Astrocyte (in vitro differentiated cells and primary cell): ENCODE measurements around the gene ARTN. TPM values are rescaled to one million over a fixed set of nuclear protein-coding genes. Genes with fewer than 3 reads are reported as not detected.

Experiments used
- DNase-seq: peaks from one replicate; pipeline ENCODE4 v3.0.0-alpha.2; 2010; ENCODE audit warnings: low read depth
- FAIRE-seq: peaks from 2 replicates; lab custom pipeline; 2011; peaks lifted over from hg19 to GRCh38; lab: Jason Lieb, UNC
- H2AFZ ChIP-seq: 2 replicates; pipeline ENCODE4 v1.6.0; 2012; ENCODE audit warnings: low read depth, low read length, inconsistent platforms
- H3K27ac ChIP-seq: 2 replicates; pipeline ENCODE4 v1.5.1; 2011; ENCODE audit warnings: low read depth, low read length, inconsistent platforms
- H3K27me3 ChIP-seq: 2 replicates; pipeline ENCODE4 v1.6.0; 2011; ENCODE audit warnings: low read length, inconsistent platforms; ENCODE audit not compliant: insufficient read depth
- H3K36me3 ChIP-seq: 2 replicates; pipeline ENCODE4 v1.5.1; 2011; ENCODE audit warnings: low read length, inconsistent platforms; ENCODE audit not compliant: insufficient read depth
- H3K4me1 ChIP-seq: 2 replicates; pipeline ENCODE4 v1.5.1; 2011; ENCODE audit warnings: low read length, inconsistent platforms; ENCODE audit not compliant: insufficient read depth
- H3K4me2 ChIP-seq: 2 replicates; pipeline ENCODE4 v1.6.0; 2012; ENCODE audit warnings: low read length, inconsistent platforms
- H3K4me3 ChIP-seq: 2 replicates; pipeline ENCODE4 v1.5.1; 2011; ENCODE audit warnings: low read depth, mild to moderate bottlenecking, low read length, inconsistent platforms; ENCODE audit not compliant: insufficient read depth
- H3K79me2 ChIP-seq: 2 replicates; pipeline ENCODE4 v1.6.0; 2012; ENCODE audit warnings: mild to moderate bottlenecking, low read length, inconsistent platforms; ENCODE audit not compliant: insufficient read depth
- H3K9ac ChIP-seq: 2 replicates; pipeline ENCODE4 v1.6.0; 2012; ENCODE audit warnings: mild to moderate bottlenecking, low read length, inconsistent platforms
- H3K9me3 ChIP-seq: 2 replicates; pipeline ENCODE4 v1.5.1; 2012; ENCODE audit warnings: low read depth, mild to moderate bottlenecking, low read length, inconsistent platforms; ENCODE audit not compliant: insufficient read depth
- H4K20me1 ChIP-seq: 2 replicates; pipeline ENCODE4 v1.6.0; 2012; ENCODE audit warnings: low read length, inconsistent platforms; ENCODE audit not compliant: insufficient read depth
- H3K27ac Mint-ChIP-seq: one replicate; pipeline ENCODE4 v1.8.0; 2021; ENCODE audit warnings: mild to moderate bottlenecking, mixed read lengths; ENCODE audit not compliant: unreplicated experiment
- H3K27me3 Mint-ChIP-seq: one replicate; pipeline ENCODE4 v1.8.0; 2021; ENCODE audit warnings: low read depth, mixed read lengths; ENCODE audit not compliant: unreplicated experiment
- H3K36me3 Mint-ChIP-seq: one replicate; pipeline ENCODE4 v1.8.0; 2021; ENCODE audit warnings: low read depth, mixed read lengths; ENCODE audit not compliant: unreplicated experiment
- H3K4me1 Mint-ChIP-seq: one replicate; pipeline ENCODE4 v1.8.0; 2021; ENCODE audit warnings: low read depth, mixed read lengths; ENCODE audit not compliant: unreplicated experiment
- H3K4me3 Mint-ChIP-seq: one replicate; pipeline ENCODE4 v1.8.0; 2021; ENCODE audit warnings: mild to moderate bottlenecking, moderate library complexity, mixed read lengths; ENCODE audit not compliant: unreplicated experiment
- H3K9me3 Mint-ChIP-seq: one replicate; pipeline ENCODE4 v1.8.0; 2021; ENCODE audit warnings: mild to moderate bottlenecking, mixed read lengths; ENCODE audit not compliant: unreplicated experiment
- EZH2 ChIP-seq: IDR thresholded peaks from 2 replicates; pipeline ENCODE4 v1.6.1; 2012; ENCODE audit warnings: mild to moderate bottlenecking, low read length, inconsistent platforms; ENCODE audit not compliant: insufficient read depth
- total RNA-seq: library from RNA; stranded (reverse); gene quantifications from 2 replicates; pipeline ENCODE4 v1.2.1, GENCODE V29; 2021
- TF ChIP-seq, protein P1 (sequence below): IDR thresholded peaks from 2 replicates; pipeline ENCODE4 v1.5.1; 2011; ENCODE audit warnings: low read depth, mild to moderate bottlenecking, inconsistent platforms, low read length, moderate library complexity; ENCODE audit not compliant: insufficient read depth

The ARTN gene
- total RNA-seq, 1 donor from 2014 or later = 1.5 TPM

DNA sequence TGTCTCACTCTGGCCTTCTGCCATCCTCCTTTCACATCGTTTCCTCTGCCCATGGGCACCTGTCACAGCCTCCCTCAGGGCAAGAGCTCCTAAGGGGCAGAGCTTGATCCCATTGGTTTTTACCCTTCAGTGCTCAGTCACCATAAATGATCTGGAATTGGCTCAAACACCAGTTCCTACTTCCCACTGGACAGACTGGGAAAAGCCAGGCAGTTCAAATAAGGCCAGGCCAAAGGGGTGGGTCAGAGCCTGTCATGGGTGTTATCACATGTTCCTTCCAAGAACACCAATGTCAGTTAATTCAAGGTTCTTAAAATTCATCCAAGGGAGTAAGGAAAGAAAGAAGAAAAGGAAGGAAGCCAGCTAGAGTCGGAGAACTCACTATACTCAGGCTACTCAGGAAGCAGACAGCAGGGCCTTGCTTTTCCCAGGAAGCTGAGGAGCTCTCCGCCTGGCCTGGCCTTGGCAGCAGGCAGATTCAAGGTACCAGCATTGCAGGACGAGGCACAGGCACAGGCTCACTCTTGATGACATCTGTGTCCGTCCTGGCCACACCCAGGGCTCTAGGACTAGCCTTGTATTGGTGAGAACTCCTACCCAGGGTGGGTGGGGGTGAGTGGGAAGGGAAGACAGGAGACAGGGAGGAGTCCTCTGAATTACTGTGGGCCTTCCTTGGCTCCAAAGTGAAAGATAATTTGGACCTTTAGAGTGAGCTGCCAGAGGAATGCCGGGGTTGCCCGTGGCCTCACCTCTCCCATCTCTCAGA lies 32.2 kb upstream of the ARTN start:
- Mint-ChIP-seq H3K9me3 (peaks cover 3% of the 10 kb centered on the region), H3K4me1 (no peaks in the 10 kb centered on the region), H3K4me3 (no peak overlapping the region), H3K27me3 (peaks cover 3% of the 10 kb centered on the region), H3K27ac (no peak overlapping the region), H3K36me3 (peaks cover 38% of the 10 kb centered on the region)
- H3K27ac ChIP-seq = no peak overlapping the region
- TF ChIP-seq EZH2 = no peak
- TF ChIP-seq, protein P1, sequence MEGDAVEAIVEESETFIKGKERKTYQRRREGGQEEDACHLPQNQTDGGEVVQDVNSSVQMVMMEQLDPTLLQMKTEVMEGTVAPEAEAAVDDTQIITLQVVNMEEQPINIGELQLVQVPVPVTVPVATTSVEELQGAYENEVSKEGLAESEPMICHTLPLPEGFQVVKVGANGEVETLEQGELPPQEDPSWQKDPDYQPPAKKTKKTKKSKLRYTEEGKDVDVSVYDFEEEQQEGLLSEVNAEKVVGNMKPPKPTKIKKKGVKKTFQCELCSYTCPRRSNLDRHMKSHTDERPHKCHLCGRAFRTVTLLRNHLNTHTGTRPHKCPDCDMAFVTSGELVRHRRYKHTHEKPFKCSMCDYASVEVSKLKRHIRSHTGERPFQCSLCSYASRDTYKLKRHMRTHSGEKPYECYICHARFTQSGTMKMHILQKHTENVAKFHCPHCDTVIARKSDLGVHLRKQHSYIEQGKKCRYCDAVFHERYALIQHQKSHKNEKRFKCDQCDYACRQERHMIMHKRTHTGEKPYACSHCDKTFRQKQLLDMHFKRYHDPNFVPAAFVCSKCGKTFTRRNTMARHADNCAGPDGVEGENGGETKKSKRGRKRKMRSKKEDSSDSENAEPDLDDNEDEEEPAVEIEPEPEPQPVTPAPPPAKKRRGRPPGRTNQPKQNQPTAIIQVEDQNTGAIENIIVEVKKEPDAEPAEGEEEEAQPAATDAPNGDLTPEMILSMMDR = no peak
- peaks cover 4% of the 10 kb centered on the region for H3K36me3 ChIP-seq
- H3K79me2 ChIP-seq = no peaks in the 10 kb centered on the region
- H3K9me3 ChIP-seq = no peaks in the 10 kb centered on the region
- H3K4me1 ChIP-seq = no peaks in the 10 kb centered on the region
- no peak overlapping the region for H3K4me3 ChIP-seq
- H4K20me1 ChIP-seq = no peaks in the 10 kb centered on the region
- no peaks in the 10 kb centered on the region for H3K27me3 ChIP-seq
- DNase-seq = no peak
- H3K9ac ChIP-seq = no peak overlapping the region
- H3K4me2 ChIP-seq = no peak overlapping the region
- no peak overlapping the region for H2AFZ ChIP-seq
- FAIRE-seq = no peak

DNA sequence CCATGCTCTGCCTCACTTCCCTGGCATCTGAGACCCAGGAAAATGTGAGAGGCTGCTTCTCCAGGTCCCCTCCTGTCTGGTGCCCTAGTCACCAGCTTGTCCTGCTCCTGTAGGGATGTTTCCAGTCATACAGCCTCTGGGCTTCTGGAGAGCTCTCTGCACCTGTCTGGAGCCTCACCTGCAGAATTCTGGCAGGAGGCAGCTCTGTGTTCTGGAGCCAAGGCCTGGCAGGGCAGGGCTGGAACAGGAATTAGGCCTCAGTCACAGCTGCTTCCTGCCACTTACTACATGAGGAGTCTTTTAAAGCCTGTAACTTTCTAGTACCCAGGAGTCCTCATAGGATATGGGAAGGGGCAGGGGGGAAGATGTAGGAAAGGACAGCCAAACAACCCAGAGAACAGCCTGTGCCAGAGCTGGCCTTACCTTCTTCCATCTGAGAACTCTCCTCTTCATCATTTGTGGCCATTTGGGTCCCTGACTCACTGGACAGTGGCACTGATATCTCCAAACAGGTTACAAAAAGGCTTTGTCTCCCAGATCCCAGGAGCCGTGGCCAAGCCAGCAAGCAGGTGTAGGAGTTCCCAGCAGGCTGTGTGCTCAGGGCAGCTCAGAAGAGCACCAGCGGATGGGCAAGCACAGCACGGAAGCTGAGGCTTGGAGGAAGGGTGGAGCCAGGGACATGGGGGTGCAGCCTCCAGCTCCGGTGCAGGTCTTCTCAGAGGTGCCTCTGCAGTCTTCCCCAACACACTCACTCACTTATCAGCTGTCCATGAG lies 31.4 kb upstream of the ARTN start:
- Histone ChIP-seq H3K4me1 (no peaks in the 10 kb centered on the region), H3K79me2 (no peaks in the 10 kb centered on the region), H2AFZ (no peak overlapping the region), H3K9me3 (no peaks in the 10 kb centered on the region), H3K4me3 (no peak overlapping the region), H3K27me3 (no peaks in the 10 kb centered on the region), H3K9ac (no peak overlapping the region), H3K36me3 (peaks cover 4% of the 10 kb centered on the region), H3K27ac (no peak overlapping the region), H4K20me1 (no peaks in the 10 kb centered on the region), H3K4me2 (no peak overlapping the region)
- Mint-ChIP-seq H3K27me3 (peaks cover 12% of the 10 kb centered on the region), H3K9me3 (peaks cover 5% of the 10 kb centered on the region), H3K4me1 (no peaks in the 10 kb centered on the region), H3K36me3 (peaks cover 36% of the 10 kb centered on the region), H3K27ac (no peak overlapping the region), H3K4me3 (no peak overlapping the region)
- FAIRE-seq (no peak), DNase-seq (no peak)
- TF ChIP-seq, protein P1 = no peak
- TF ChIP-seq EZH2 = no peak
